ENCODE results near the gene ZMYM2.

- TF ChIP-seq EZH2 (IDR thresholded peaks at IDR 0.05; ENCODE audit: borderline replicate concordance, low read length) (no peak), CTCF (IDR thresholded peaks at IDR 0.05; ENCODE audit: low read length) (no peak)
Measured at GRCh38 chr13:20053891-20054290, 95.4 kb downstream of the ZMYM2 start.

All from OCI-LY1 (cell line).